HepG2 (cell line): ENCODE data around the gene TOMM6. TPM values are rescaled to one million over a fixed set of nuclear protein-coding genes. Genes with fewer than 3 reads are reported as not detected.

Experiments used
- CBFB ChIP-seq: sonication (generic); formaldehyde crosslinking; IDR thresholded peaks from 2 replicates; pipeline ENCODE4 v1.4.0; 2020; ENCODE audit warnings: missing genetic modification reagents
- DZIP1 ChIP-seq: sonication (generic); formaldehyde crosslinking; IDR thresholded peaks from 2 replicates; pipeline ENCODE4 v1.5.0; 2020; ENCODE audit warnings: mild to moderate bottlenecking, missing genetic modification reagents
- KAT7 ChIP-seq: IDR thresholded peaks from 2 replicates; pipeline ENCODE4 v1.6.1; 2018; ENCODE audit warnings: borderline replicate concordance, missing compliant biosample characterization
- MXD4 ChIP-seq: IDR thresholded peaks from 2 replicates; pipeline ENCODE4 v1.6.1; 2016; ENCODE audit warnings: mild to moderate bottlenecking, missing biosample characterization, missing genetic modification reagents
- REPIN1 ChIP-seq: sonication (generic); formaldehyde crosslinking; IDR thresholded peaks from 2 replicates; pipeline ENCODE4 v1.8.0; 2022; ENCODE audit warnings: missing genetic modification reagents, low read depth, mild to moderate bottlenecking, borderline replicate concordance
- SNRNP70 ChIP-seq: fragments of 200-400 bp; formaldehyde crosslinking; IDR thresholded peaks from 2 replicates; pipeline ENCODE4 v1.6.1; 2017; ENCODE audit warnings: mild to moderate bottlenecking, low read depth, low read length, moderate library complexity
- SOX5 ChIP-seq: IDR thresholded peaks from 2 replicates; pipeline ENCODE4 v1.6.1; 2016; ENCODE audit warnings: borderline replicate concordance
- ZBTB14 ChIP-seq: sonication (generic); formaldehyde crosslinking; IDR thresholded peaks from 2 replicates; pipeline ENCODE4 v1.4.0; 2020; ENCODE audit warnings: missing genetic modification reagents
- ZBTB26 ChIP-seq: IDR thresholded peaks from 2 replicates; pipeline ENCODE4 v1.6.1; 2016; ENCODE audit warnings: missing compliant biosample characterization, missing genetic modification reagents, borderline replicate concordance
- ZNF296 ChIP-seq: sonication (generic); formaldehyde crosslinking; conservative IDR thresholded peaks from 2 replicates; pipeline ENCODE4 v1.5.0; 2020; ENCODE audit warnings: mild to moderate bottlenecking, missing genetic modification reagents
- ZNF318 ChIP-seq: sonication (generic); formaldehyde crosslinking; IDR thresholded peaks from 2 replicates; pipeline ENCODE4 v1.4.0; 2020; ENCODE audit warnings: mild to moderate bottlenecking, missing genetic modification reagents
- ZNF562 ChIP-seq: sonication (generic); formaldehyde crosslinking; IDR thresholded peaks from 2 replicates; pipeline ENCODE4 v1.8.0; 2022; ENCODE audit warnings: missing genetic modification reagents, borderline replicate concordance
- ZNF570 ChIP-seq: sonication (generic); formaldehyde crosslinking; IDR thresholded peaks from 2 replicates; pipeline ENCODE4 v1.4.0; 2020; ENCODE audit warnings: mild to moderate bottlenecking, missing genetic modification reagents, borderline replicate concordance
- polyA plus RNA-seq, 8 experiments: library from polyadenylated mRNA; depleted of rRNA in 3 of 8; stranded (reverse) in 7 of 8; unstranded in 1 of 8; fragments of >200 nt; fragmentation: Illumina TruSeq in 4 of 8; extraction: Trizol in 4 of 8; gene quantifications; 2 replicates each; pipeline versions ENCODE4 v1.2.1 to v1.2.3, GENCODE V29; 2011 to 2016; ENCODE audit warnings: low read depth in 4 of 8, missing spikeins in 1 of 8, mixed read lengths in 1 of 8; ENCODE audit not compliant: insufficient read depth in 1 of 8
- total RNA-seq, 5 experiments: library from RNA; depleted of rRNA; stranded (reverse); fragments of >200 nt; fragmentation: Illumina TruSeq; extraction: Trizol; gene quantifications; 2 replicates each; pipeline ENCODE4 v1.2.3, GENCODE V29; 2016; ENCODE audit warnings: low read depth in 1 of 5

The TOMM6 gene
- total and polyA plus RNA-seq, 2 of the 13 experiments (the other 11 are each of a cell fraction or from before 2014, with no cell fraction given), result 320 to 321 TPM

GRCh38 chr6:41787219-41787917 lies at the start of gene TOMM6 (continued):
- TF ChIP-seq KAT7 (CRISPR knock-in tag), result peak; percentile 95; the same call in 1 of the 2 replicates
- peak; percentile 96 for TF ChIP-seq MXD4
- peak; percentile 68 for TF ChIP-seq ZBTB14 (CRISPR knock-in tag)
- peak; percentile 82; the same call in 1 of the 2 replicates for TF ChIP-seq ZBTB26 (CRISPR knock-in tag)
- TF ChIP-seq DZIP1, result peak; percentile 43; the same call in 1 of the 2 replicates
- TF ChIP-seq SNRNP70, result no peak
- 0 out of 2 replicates have a peak, but pooled peaks have one; percentile 48 for TF ChIP-seq ZNF570
- TF ChIP-seq ZNF562 (CRISPR knock-in tag), result no peak
- peak; percentile 44; the same call in 1 of the 2 replicates for TF ChIP-seq ZNF318 (CRISPR knock-in tag)
- TF ChIP-seq REPIN1, result peak; percentile 93; the same call in 1 of the 2 replicates
- peak; percentile 72 for TF ChIP-seq SOX5 (CRISPR knock-in tag)
- TF ChIP-seq CBFB, result peak; percentile 93; the same call in 1 of the 2 replicates
- 0 out of 2 replicates have a peak, but pooled peaks have one; percentile 29 for TF ChIP-seq ZNF296 (CRISPR knock-in tag)
